22Rv1 (cell line): ENCODE results near the gene MSRB3.
"Not testable (repeated sequence)": the region's sequence is repeated elsewhere in the genome, so short reads cannot be mapped to it uniquely, and the experiment has no call there.

ENCODE experiments used
- H3K27ac ChIP-seq: fragments of 450-650 bp; 2 replicates; pipeline ENCODE4 v1.5.1; 2017
- ZFX ChIP-seq: fragments of 450-650 bp; IDR thresholded peaks from 2 replicates; pipeline ENCODE4 v1.6.1; 2017; ENCODE audit warnings: antibody characterized with exemption, borderline replicate concordance
- TF ChIP-seq, protein P1 (sequence below): fragments of 450-650 bp; IDR thresholded peaks from 2 replicates; pipeline ENCODE4 v1.5.1; 2017; ENCODE audit warnings: mild to moderate bottlenecking

MSRB3 gene

DNA sequence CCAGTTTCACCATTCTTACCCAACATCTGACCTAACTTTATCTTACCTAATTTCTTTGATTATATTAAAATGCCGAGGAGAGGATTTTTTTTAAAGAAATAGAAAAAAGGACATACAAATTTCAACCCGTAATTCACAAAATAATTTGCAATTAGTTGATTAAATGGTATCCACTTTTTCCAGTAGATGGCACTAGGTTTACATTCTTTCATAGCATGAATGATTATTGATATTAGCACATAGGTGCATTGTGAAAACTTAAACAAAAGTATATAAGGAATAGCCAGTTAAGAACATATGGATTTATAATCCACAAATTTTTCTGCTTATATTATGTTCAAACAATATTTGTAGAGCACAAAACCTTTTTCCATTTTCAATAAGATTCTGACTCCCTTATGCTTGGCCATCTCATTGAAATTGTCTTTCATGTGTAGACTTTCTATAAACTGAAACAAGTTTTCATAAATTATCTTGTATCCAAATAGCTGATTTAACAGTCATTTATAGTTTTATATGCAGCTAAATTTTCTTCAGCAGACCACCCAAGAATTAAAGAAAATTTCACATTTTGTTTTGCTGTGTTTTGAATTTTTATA, 35.3 kb downstream of the MSRB3 start:
- TF ChIP-seq, protein P1, sequence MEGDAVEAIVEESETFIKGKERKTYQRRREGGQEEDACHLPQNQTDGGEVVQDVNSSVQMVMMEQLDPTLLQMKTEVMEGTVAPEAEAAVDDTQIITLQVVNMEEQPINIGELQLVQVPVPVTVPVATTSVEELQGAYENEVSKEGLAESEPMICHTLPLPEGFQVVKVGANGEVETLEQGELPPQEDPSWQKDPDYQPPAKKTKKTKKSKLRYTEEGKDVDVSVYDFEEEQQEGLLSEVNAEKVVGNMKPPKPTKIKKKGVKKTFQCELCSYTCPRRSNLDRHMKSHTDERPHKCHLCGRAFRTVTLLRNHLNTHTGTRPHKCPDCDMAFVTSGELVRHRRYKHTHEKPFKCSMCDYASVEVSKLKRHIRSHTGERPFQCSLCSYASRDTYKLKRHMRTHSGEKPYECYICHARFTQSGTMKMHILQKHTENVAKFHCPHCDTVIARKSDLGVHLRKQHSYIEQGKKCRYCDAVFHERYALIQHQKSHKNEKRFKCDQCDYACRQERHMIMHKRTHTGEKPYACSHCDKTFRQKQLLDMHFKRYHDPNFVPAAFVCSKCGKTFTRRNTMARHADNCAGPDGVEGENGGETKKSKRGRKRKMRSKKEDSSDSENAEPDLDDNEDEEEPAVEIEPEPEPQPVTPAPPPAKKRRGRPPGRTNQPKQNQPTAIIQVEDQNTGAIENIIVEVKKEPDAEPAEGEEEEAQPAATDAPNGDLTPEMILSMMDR: peak; percentile 89
- TF ChIP-seq ZFX: no peak
- H3K27ac ChIP-seq: no peak overlapping the region

DNA sequence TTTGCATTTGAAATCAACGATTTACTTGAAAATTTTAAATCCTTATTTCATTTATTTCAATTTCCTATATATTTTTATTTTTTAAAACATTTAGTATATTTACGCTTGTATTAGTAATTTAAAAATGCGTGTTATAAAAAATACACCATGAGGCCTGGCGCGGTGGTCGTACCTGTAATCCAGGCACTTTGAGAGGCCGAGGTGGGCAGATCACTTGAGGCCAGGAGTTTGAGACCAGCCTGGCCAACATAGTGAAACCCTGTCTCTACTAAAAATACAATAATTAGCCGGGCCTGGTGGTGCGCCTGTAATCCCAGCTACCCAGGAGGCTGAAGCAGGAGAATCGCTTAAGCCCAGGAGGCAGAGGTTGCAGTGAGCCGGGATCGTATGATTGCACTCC, 36.8 kb downstream of the MSRB3 start:
- not testable (repeated sequence) for H3K27ac ChIP-seq

DNA sequence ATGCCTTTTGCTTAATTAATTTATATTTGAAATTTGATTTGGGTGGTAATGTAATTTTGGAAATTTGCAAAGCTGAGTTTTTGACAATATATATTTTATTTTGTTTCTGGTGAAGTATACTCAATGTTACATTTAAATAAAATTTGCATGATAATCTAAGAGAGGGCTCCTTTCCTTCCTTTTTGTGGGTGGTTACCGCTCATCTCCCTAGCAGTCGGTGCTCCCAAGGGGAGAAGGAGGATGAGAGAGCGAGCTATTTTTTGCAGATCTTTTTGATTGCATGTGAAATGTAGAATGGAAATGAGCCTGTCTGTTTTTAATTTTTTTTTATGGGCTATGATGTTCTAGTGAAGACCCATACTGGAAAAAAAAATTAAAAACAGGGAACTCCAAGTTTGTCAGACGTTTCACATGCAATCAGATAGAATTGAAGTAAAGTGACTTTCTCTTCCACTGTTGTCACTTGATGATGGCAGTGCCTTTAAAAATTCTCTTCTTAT, 39.8 kb downstream of the MSRB3 start:
- TF ChIP-seq, protein P1: no peak
- no peak for TF ChIP-seq ZFX
- no peak overlapping the region for H3K27ac ChIP-seq

DNA sequence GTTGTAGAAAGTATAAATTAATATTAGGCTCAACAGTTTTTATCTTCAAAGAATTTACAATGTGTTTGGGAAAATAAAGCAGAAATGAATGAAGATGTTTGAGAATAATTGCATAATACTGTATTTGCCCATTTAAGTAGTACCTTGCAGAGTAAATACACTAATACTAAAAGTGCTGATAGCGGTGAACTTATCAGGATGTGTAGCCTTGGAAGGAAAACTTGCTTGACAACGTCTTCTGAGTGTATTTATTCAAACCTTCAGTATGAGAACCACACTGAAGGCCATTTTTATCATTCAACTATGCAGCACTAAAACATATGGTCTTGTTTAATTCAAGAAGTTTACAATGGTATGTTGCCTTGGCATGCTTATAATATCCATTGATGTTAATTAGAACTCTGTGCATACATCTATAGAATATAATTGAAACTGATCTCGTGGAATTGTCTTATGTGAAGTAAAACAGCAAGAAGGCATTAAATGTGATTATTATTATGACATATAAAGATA, 41.3 kb downstream of the MSRB3 start:
- TF ChIP-seq ZFX: no peak
- TF ChIP-seq, protein P1: no peak
- no peak overlapping the region for H3K27ac ChIP-seq

DNA sequence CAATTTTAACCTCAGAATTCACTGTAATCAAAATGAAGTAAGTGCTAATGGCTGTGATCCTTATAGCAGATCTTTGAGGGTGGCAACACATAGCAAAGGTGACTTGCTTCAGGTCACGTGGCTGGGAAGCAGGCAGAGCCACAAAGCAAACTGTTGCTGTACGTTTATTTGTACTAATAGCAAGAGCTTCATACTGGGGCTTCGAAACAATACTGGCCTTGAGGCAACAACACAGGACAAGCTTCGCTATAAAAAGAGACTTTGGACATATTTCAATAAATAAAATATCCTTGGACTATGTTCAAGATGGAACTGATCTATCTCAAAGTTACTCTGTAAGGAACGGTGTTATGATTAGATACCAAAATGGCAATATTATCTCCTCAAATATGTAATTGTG, 44.6 kb downstream of the MSRB3 start:
- H3K27ac ChIP-seq: no peak overlapping the region
- no peak for TF ChIP-seq ZFX
- TF ChIP-seq, protein P1: no peak

DNA sequence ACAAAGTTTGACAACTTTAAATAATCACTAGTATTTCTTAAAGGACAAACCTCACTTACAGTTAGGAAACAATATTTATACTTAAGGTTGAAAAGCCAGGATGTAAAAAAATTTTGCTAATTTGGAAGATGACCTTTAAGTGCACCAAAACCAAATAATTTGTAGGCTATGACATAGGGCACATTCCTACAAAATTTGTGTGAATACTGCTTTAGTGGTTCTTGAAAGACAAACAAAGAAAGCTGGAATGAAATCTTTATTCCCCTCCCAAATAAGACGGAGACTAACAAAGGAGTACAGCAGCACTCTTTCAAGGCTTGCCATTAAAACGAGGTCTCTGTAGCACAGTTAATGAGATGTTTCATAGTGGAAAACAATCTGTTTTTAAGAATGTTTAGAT, 45.6 kb downstream of the MSRB3 start:
- H3K27ac ChIP-seq: no peak overlapping the region
- no peak for TF ChIP-seq ZFX
- TF ChIP-seq, protein P1: no peak

DNA sequence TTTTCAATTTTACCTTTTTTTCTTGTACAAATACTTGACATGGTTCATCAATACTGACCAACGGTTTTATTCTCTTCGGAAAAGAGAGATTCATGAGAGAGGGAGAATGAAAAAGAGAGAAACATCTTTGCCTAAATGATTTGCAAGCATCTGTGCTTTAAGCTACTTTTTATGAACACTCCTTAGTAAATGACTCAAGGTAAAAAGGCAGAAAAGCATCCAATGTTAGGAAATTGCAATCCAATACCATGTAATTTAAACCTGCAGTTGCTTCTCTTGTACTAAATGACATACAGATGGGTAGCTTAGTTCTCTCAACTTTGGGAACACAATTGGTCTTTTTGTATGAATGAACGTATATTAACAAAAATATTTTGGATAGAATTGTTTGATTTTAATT, 46.1 kb downstream of the MSRB3 start:
- H3K27ac ChIP-seq: no peak overlapping the region
- TF ChIP-seq, protein P1: no peak
- no peak for TF ChIP-seq ZFX

DNA sequence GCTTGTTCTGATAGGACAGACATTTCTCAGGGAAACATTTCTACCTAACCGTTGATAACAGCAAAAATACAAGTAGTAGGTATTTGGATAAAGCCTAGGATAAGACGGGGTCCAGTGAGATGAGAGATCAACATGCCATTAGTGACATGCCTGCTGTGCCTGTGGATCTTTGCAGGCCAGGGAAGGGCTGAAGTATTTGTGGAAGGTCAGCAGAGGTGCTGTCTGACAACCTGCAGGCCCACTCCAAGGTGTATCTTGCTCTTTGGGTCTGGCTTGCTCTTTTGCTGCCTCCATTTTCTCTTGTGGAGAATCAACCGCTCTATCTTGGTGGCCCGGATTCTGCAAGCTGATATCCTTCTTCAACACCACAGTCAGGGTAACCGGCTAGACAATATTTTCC, 46.7 kb downstream of the MSRB3 start:
- H3K27ac ChIP-seq: no peak overlapping the region
- TF ChIP-seq ZFX: no peak
- TF ChIP-seq, protein P1: no peak
